ENCODE results near the gene SLC12A6. TPM values are rescaled to one million over a fixed set of nuclear protein-coding genes. Genes with fewer than 3 reads are reported as not detected.

The SLC12A6 gene
- polyA plus RNA-seq, 2 of the 4 experiments (the other 2 are of a cell fraction): 6.0 to 21.3 TPM

DNA sequence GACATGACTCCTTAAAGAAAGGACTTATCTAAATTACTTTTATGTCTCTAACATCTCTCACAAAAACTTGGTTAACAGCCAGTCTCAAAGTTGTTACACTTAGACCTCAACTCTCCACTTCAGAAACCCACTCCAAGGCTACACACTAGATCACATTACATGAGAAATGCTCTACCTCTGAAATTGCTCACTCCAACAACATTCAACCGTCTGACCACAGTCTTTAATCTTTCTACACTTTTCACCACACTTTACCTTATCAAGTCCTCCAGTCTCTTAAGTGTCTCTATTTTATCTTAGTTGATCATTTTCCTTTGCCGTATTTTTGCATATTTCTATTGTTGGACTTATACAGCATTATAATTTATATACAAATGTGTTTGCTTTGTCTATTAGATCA is 5.8 kb downstream of the SLC12A6 start:
- POLR2A ChIA-PET: no interaction called here

DNA sequence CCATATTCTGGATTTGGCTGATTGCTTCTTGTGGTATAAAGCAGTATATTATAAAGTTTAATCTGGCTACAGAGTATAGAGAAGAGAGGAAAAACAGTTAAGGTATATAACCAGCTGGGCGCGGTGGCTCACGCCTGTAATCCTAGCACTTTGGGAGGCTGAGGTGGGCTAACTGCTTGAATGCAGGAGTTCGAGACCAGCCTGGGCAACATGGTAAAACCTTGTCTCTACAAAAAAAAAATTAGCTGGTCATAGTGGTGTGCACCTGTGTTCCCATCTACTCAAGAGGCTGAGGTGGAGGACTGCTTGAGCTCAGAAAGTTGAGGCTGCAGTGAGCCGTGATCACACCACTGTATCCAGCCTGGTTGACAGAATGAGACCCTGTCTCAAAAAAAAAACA is 7.3 kb downstream of the SLC12A6 start:
- H3K4me1 ChIP-seq: no peaks in the 10 kb centered on the region
- WGBS (ENCODE audit: missing lambda C conversion rate): 72% methylated on average over 5 of the region's 5 CpGs
- DNase-seq (ENCODE audit: low read depth in 1 of 2, low spot score in 1 of 2) (no peak), FAIRE-seq (no peak), ATAC-seq (no peak)
- CTCF ChIA-PET: interaction anchor here (0.6 to 4.2 kb wide), 11 partner anchors 9 to 121 kb away, joined by 3 to 28 read pairs (median 6); partner anchors contain the start of genes KATNBL1, LPCAT4, NOP10 and NUTM1
- H3K4me2 ChIP-seq: no peak overlapping the region
- no peak for TF ChIP-seq KDM5A (IDR thresholded peaks at IDR 0.05)
- H3K9me3 ChIP-seq: no peaks in the 10 kb centered on the region
- H3K4me3 ChIP-seq: no peak overlapping the region
- no peak overlapping the region for H3K27ac ChIP-seq
- POLR2A ChIA-PET: interaction anchor here (3.3 kb wide), 1 partner anchor 8 kb away, joined by 24 read pairs; the partner anchor contains the start of gene SLC12A6

More for the DNA sequence above, 5.8 kb downstream of the SLC12A6 start:
- ATAC-seq (no peak), DNase-seq (ENCODE audit: low read depth in 1 of 2, low spot score in 1 of 2) (no peak), FAIRE-seq (peak; percentile 32)
- no peak overlapping the region for H3K4me3 ChIP-seq
- CTCF ChIA-PET: interaction anchor here (1.1 kb wide), 1 partner anchor 46 kb away, joined by 6 read pairs; no protein-coding TSS in a partner anchor
- H3K4me1 ChIP-seq: no peaks in the 10 kb centered on the region
- no peak overlapping the region for H3K27ac ChIP-seq
- 91% methylated on average over 2 of the region's 2 CpGs for WGBS (ENCODE audit: missing lambda C conversion rate)
- TF ChIP-seq SMC3 (IDR thresholded peaks at IDR 0.05) (no peak), TP53 (CRISPR knock-in tag; IDR thresholded peaks at IDR 0.05) (no peak), ZNF302 (CRISPR knock-in tag; IDR thresholded peaks at IDR 0.05) (no peak), CBX2 (IDR thresholded peaks at IDR 0.05; ENCODE audit: borderline replicate concordance, low read depth) (no peak), NPAS2 (CRISPR knock-in tag; IDR thresholded peaks at IDR 0.05; ENCODE audit: borderline replicate concordance) (no peak), PHF8 (IDR thresholded peaks at IDR 0.05; ENCODE audit: borderline replicate concordance, low read depth) (no peak), HEYL (CRISPR knock-in tag; IDR thresholded peaks at IDR 0.05) (no peak), KDM5A (IDR thresholded peaks at IDR 0.05) (no peak), NFE2L2 (conservative IDR thresholded peaks at IDR 0.05; ENCODE audit: low read length) (no peak), RAD21 (conservative IDR thresholded peaks at IDR 0.05 in 1 of 2, IDR thresholded peaks at IDR 0.05 in 1 of 2) (no peak), ESRRA (IDR thresholded peaks at IDR 0.05; ENCODE audit: borderline replicate concordance, low read length) (no peak)
- TF ChIP-seq, protein P1, sequence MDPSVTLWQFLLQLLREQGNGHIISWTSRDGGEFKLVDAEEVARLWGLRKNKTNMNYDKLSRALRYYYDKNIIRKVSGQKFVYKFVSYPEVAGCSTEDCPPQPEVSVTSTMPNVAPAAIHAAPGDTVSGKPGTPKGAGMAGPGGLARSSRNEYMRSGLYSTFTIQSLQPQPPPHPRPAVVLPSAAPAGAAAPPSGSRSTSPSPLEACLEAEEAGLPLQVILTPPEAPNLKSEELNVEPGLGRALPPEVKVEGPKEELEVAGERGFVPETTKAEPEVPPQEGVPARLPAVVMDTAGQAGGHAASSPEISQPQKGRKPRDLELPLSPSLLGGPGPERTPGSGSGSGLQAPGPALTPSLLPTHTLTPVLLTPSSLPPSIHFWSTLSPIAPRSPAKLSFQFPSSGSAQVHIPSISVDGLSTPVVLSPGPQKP (IDR thresholded peaks at IDR 0.05; ENCODE audit: low read depth, low read length): no peak
- TF ChIP-seq, protein P2, sequence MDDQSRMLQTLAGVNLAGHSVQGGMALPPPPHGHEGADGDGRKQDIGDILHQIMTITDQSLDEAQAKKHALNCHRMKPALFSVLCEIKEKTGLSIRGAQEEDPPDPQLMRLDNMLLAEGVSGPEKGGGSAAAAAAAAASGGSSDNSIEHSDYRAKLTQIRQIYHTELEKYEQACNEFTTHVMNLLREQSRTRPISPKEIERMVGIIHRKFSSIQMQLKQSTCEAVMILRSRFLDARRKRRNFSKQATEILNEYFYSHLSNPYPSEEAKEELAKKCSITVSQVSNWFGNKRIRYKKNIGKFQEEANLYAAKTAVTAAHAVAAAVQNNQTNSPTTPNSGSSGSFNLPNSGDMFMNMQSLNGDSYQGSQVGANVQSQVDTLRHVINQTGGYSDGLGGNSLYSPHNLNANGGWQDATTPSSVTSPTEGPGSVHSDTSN (IDR thresholded peaks at IDR 0.05): no peak
- TF ChIP-seq, protein P3, sequence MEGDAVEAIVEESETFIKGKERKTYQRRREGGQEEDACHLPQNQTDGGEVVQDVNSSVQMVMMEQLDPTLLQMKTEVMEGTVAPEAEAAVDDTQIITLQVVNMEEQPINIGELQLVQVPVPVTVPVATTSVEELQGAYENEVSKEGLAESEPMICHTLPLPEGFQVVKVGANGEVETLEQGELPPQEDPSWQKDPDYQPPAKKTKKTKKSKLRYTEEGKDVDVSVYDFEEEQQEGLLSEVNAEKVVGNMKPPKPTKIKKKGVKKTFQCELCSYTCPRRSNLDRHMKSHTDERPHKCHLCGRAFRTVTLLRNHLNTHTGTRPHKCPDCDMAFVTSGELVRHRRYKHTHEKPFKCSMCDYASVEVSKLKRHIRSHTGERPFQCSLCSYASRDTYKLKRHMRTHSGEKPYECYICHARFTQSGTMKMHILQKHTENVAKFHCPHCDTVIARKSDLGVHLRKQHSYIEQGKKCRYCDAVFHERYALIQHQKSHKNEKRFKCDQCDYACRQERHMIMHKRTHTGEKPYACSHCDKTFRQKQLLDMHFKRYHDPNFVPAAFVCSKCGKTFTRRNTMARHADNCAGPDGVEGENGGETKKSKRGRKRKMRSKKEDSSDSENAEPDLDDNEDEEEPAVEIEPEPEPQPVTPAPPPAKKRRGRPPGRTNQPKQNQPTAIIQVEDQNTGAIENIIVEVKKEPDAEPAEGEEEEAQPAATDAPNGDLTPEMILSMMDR (IDR thresholded peaks at IDR 0.05): no peak
- no peak overlapping the region for H3K4me2 ChIP-seq
- H3K9me3 ChIP-seq: no peaks in the 10 kb centered on the region

DNA sequence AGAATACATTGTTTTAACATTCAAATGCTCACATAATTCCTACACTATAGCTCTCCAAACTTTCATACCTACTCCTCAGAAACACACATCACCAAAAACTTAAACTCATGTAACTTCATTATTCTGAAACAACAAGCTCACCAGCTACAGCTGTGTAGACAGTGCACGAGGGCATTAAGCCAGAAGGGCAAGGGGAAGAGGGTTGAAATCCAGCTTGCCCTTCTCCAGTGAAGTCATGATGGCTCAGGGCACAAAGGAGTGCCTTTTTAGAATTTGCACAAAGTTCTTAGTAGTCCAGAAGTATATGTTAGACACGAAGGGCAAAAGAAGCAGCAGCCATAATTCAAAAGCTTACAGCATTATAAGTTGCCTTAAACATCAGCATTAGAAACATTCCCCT is 8.6 kb downstream of the SLC12A6 start:
- H3K27ac ChIP-seq: no peak overlapping the region
- no peak overlapping the region for H3K4me2 ChIP-seq
- H3K9me3 ChIP-seq: no peaks in the 10 kb centered on the region
- H3K4me3 ChIP-seq: no peak overlapping the region
- H3K4me1 ChIP-seq: no peaks in the 10 kb centered on the region
- 24% methylated on average over 2 of the region's 2 CpGs for WGBS (ENCODE audit: missing lambda C conversion rate)
- POLR2A ChIA-PET: interaction anchor here (0.6 to 3.3 kb wide), 3 partner anchors 9 to 56 kb away, joined by 3 to 24 read pairs (median 4); partner anchors contain the start of gene SLC12A6
- FAIRE-seq (no peak), DNase-seq (ENCODE audit: low read depth in 1 of 2, low spot score in 1 of 2) (no peak), ATAC-seq (no peak)
- no peak for TF ChIP-seq ZC3H11A (IDR thresholded peaks at IDR 0.05)
- TF ChIP-seq RFX5 (IDR thresholded peaks at IDR 0.05): no peak
- TF ChIP-seq SMC3 (IDR thresholded peaks at IDR 0.05): no peak
- TF ChIP-seq, protein P2 (IDR thresholded peaks at IDR 0.05): no peak
- TF ChIP-seq KDM1A (IDR thresholded peaks at IDR 0.05; ENCODE audit: low read depth): no peak
- TF ChIP-seq, protein P4, sequence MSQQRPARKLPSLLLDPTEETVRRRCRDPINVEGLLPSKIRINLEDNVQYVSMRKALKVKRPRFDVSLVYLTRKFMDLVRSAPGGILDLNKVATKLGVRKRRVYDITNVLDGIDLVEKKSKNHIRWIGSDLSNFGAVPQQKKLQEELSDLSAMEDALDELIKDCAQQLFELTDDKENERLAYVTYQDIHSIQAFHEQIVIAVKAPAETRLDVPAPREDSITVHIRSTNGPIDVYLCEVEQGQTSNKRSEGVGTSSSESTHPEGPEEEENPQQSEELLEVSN (IDR thresholded peaks at IDR 0.05; ENCODE audit: borderline replicate concordance, low read depth): no peak
- no peak for TF ChIP-seq ESRRA (IDR thresholded peaks at IDR 0.05; ENCODE audit: borderline replicate concordance, low read length)
- CTCF ChIA-PET: interaction anchor here (0.6 to 4.2 kb wide), 9 partner anchors 8 to 87 kb away, joined by 3 to 28 read pairs (median 9); partner anchors contain the start of genes LPCAT4, NOP10, NUTM1 and SLC12A6
